ENCODE results near the gene GPR108. TPM values are rescaled to one million over a fixed set of nuclear protein-coding genes. Genes with fewer than 3 reads are reported as not detected.

GPR108 gene
- polyA plus RNA-seq, 1 donor from 2014 or later: 24.6 TPM

DNA sequence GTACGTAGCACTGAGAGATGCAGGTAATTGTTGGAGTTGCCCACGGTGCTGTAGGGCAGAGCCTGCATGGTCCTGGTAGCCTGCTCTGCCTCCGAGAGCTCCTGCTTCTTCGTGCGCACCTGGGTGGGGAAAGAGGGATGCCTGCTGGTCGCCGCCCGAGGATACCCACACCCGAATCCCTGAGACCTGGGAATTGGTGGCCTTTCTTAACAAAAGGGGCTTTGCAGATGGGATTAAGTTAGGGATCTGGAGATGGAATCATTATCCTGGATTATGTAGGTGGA, 26.4 kb downstream of the GPR108 start:
- no peak overlapping the region for H2AFZ ChIP-seq (ENCODE audit: low read depth, low read length)
- no peak overlapping the region for H3K9ac ChIP-seq (ENCODE audit: low read length)
- H3K9me3 ChIP-seq (ENCODE audit: low read length): no peaks in the 10 kb centered on the region
- no peaks in the 10 kb centered on the region for H3K79me2 ChIP-seq (replicated peaks; ENCODE audit: insufficient read depth, low read length)
- no peak overlapping the region for H3K4me3 ChIP-seq (ENCODE audit: low read length)
- no peaks in the 10 kb centered on the region for H3F3A ChIP-seq (ENCODE audit: insufficient read depth, low read length, poor library complexity, severe bottlenecking)
- no peaks in the 10 kb centered on the region for H3K9me2 ChIP-seq (ENCODE audit: insufficient read depth, low read length)
- H3K27me3 ChIP-seq (ENCODE audit: insufficient read depth, low read depth, low read length): peaks cover 28% of the 10 kb centered on the region
- no peak overlapping the region for H3K27ac ChIP-seq (ENCODE audit: low read length)
- no peak for TF ChIP-seq EP300 (conservative IDR thresholded peaks at IDR 0.05; ENCODE audit: poor library complexity, severe bottlenecking)
- no peak for TF ChIP-seq POLR2AphosphoS5 (IDR thresholded peaks at IDR 0.05)
- TF ChIP-seq MXI1 (conservative IDR thresholded peaks at IDR 0.05; ENCODE audit: poor library complexity, severe bottlenecking): no peak
- TF ChIP-seq, protein P1, sequence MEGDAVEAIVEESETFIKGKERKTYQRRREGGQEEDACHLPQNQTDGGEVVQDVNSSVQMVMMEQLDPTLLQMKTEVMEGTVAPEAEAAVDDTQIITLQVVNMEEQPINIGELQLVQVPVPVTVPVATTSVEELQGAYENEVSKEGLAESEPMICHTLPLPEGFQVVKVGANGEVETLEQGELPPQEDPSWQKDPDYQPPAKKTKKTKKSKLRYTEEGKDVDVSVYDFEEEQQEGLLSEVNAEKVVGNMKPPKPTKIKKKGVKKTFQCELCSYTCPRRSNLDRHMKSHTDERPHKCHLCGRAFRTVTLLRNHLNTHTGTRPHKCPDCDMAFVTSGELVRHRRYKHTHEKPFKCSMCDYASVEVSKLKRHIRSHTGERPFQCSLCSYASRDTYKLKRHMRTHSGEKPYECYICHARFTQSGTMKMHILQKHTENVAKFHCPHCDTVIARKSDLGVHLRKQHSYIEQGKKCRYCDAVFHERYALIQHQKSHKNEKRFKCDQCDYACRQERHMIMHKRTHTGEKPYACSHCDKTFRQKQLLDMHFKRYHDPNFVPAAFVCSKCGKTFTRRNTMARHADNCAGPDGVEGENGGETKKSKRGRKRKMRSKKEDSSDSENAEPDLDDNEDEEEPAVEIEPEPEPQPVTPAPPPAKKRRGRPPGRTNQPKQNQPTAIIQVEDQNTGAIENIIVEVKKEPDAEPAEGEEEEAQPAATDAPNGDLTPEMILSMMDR (IDR thresholded peaks at IDR 0.05; ENCODE audit: poor library complexity, severe bottlenecking): no peak
- TF ChIP-seq REST (IDR thresholded peaks at IDR 0.05; ENCODE audit: borderline replicate concordance): no peak
- no peak for TF ChIP-seq TAF1 (IDR thresholded peaks at IDR 0.05; ENCODE audit: low read depth)
- no peak for TF ChIP-seq EZH2 (IDR thresholded peaks at IDR 0.05; ENCODE audit: borderline replicate concordance, insufficient read depth, low read length, poor library complexity, severe bottlenecking)
- no peak for TF ChIP-seq RAD21 (conservative IDR thresholded peaks at IDR 0.05)
- no peak for TF ChIP-seq SMC3 (conservative IDR thresholded peaks at IDR 0.05; ENCODE audit: poor library complexity)
- H3K4me2 ChIP-seq (ENCODE audit: low read length): no peak overlapping the region
- H3K36me3 ChIP-seq (ENCODE audit: insufficient read depth, low read length): no peaks in the 10 kb centered on the region
- H4K20me1 ChIP-seq (ENCODE audit: insufficient read depth): no peaks in the 10 kb centered on the region

DNA sequence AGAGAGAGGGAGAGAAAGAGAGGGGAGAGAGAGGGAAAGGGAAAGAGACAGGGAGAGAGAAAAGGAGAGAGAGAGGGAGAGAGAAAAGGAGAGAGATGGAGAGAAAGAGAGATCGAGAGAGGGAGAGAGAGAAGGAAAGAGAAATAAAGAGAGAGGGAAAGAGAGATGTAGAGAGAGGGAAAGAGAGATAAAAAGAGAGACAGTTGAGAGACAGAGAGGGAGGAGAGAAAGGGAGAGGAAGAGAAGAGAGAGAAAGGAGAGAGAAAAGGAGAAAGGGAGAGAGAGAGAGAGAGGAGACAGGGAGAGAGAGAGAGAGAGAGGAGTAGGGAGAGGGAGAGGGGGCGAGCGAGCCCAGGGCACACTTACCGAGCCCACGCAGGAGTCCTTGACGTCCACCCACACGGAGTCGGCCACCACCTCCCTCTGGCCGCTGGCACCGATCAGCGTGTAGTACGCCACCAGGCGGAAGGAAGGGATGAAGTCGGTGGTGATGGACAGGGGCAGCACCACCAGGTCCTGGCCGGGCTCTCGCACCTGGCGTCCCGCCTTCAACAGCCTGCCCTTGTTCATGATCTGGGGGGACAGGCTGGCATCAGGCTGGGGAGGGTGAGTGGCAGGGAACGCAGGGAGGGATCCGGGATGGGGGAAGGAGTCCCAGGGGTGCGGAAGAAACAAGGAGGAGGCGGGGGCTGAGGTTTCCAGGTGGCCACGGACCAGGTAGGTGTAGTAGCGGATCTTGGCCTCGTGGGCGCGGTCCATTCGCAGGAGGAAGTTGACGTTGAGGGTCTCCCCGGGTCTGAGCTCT, 26.9 kb downstream of the GPR108 start:
- H3K27me3 ChIP-seq (ENCODE audit: insufficient read depth, low read depth, low read length): peaks cover 28% of the 10 kb centered on the region
- H3K27ac ChIP-seq (ENCODE audit: low read length): no peak overlapping the region
- no peaks in the 10 kb centered on the region for H4K20me1 ChIP-seq (ENCODE audit: insufficient read depth)
- no peaks in the 10 kb centered on the region for H3K9me2 ChIP-seq (ENCODE audit: insufficient read depth, low read length)
- no peak overlapping the region for H3K4me2 ChIP-seq (ENCODE audit: low read length)
- H3F3A ChIP-seq (ENCODE audit: insufficient read depth, low read length, poor library complexity, severe bottlenecking): no peaks in the 10 kb centered on the region
- no peaks in the 10 kb centered on the region for H3K9me3 ChIP-seq (ENCODE audit: low read length)
- no peaks in the 10 kb centered on the region for H3K79me2 ChIP-seq (replicated peaks; ENCODE audit: insufficient read depth, low read length)
- no peaks in the 10 kb centered on the region for H3K36me3 ChIP-seq (ENCODE audit: insufficient read depth, low read length)
- H3K4me3 ChIP-seq (ENCODE audit: low read length): no peak overlapping the region
- TF ChIP-seq, protein P1 (IDR thresholded peaks at IDR 0.05; ENCODE audit: poor library complexity, severe bottlenecking): peak; percentile 18
- no peak for TF ChIP-seq POLR2AphosphoS5 (IDR thresholded peaks at IDR 0.05)
- no peak overlapping the region for H2AFZ ChIP-seq (ENCODE audit: low read depth, low read length)
- no peak overlapping the region for H3K9ac ChIP-seq (ENCODE audit: low read length)
